Endothelial cell of umbilical vein (primary cell): ENCODE measurements around the gene SLC2A11. TPM values are rescaled to one million over a fixed set of nuclear protein-coding genes. Genes with fewer than 3 reads are reported as not detected.

Experiments used
- BruUV-seq: library from RNA; stranded (reverse); fragments of 400-500 nt; replicated peaks from 2 replicates; lab custom pipeline; 2021; lab: Mats Ljungman, UMichigan
- CTCF ChIA-PET: fragments of 300-600, 350-600 bp; sonication (Branson Sonifier 250); formaldehyde crosslinking; loops from one replicate; lab custom pipeline; 2021; ENCODE audit warnings: antibody characterized with exemption, inconsistent platforms; lab: Charles Lee
- POLR2A ChIA-PET: fragments of 300-600, 350-600 bp; sonication (Branson Sonifier 250); formaldehyde crosslinking; loops from one replicate; lab custom pipeline; 2021; ENCODE audit warnings: antibody characterized with exemption, inconsistent platforms; lab: Charles Lee
- DNase-seq: peaks from one replicate; pipeline ENCODE4 v3.0.0-alpha.2; 2011; ENCODE audit warnings: low read depth, low spot score
- FAIRE-seq: peaks from 2 replicates; lab custom pipeline; 2011; peaks lifted over from hg19 to GRCh38; lab: Jason Lieb, UNC
- H2AFZ ChIP-seq: 2 replicates; pipeline ENCODE4 v1.6.0; 2012; ENCODE audit warnings: low read depth, low read length, control low read depth, inconsistent platforms
- H3K27ac ChIP-seq: 2 replicates; pipeline ENCODE4 v1.5.1; 2011; ENCODE audit warnings: low read depth, mild to moderate bottlenecking, control low read depth, low read length, moderate library complexity; ENCODE audit not compliant: insufficient read depth
- H3K27me3 ChIP-seq, 2 experiments: 2 replicates each; pipeline versions ENCODE4 v1.6.0 to v1.6.1; 2011; ENCODE audit warnings: low read length in 2 of 2, mixed read lengths in 1 of 2; ENCODE audit not compliant: control insufficient read depth in 2 of 2, insufficient read depth in 2 of 2
- H3K36me3 ChIP-seq, 2 experiments: 2 replicates in 1 of 2; 3 replicates in 1 of 2; pipeline ENCODE4 v1.5.1; 2011; ENCODE audit warnings: low read length in 2 of 2, mild to moderate bottlenecking in 1 of 2, moderate library complexity in 1 of 2; ENCODE audit not compliant: control insufficient read depth in 2 of 2, insufficient read depth in 2 of 2; ENCODE audit errors: extremely low read depth in 1 of 2
- H3K4me1 ChIP-seq: 3 replicates; pipeline ENCODE4 v1.5.1; 2011; ENCODE audit warnings: mild to moderate bottlenecking, low read length; ENCODE audit not compliant: control insufficient read depth, insufficient read depth; ENCODE audit errors: extremely low read depth
- H3K4me2 ChIP-seq: 2 replicates; pipeline ENCODE4 v1.6.1; 2011; ENCODE audit warnings: low read length, control low read depth, mixed read lengths; ENCODE audit not compliant: insufficient read depth
- H3K4me3 ChIP-seq, 3 experiments: fragments of 200-600 bp in 1 of 3; sonication (generic), shearing (Covaris generic) in 1 of 3; replicated peaks in 1 of 3; 2 replicates each; pipeline ENCODE4 v1.5.1; 2011 to 2016; ENCODE audit warnings: control low read depth in 3 of 3, low read length in 3 of 3, mild to moderate bottlenecking in 2 of 3, inconsistent platforms in 1 of 3, low read depth in 1 of 3, moderate library complexity in 1 of 3; ENCODE audit not compliant: insufficient read depth in 1 of 3
- H3K79me2 ChIP-seq: 2 replicates; pipeline ENCODE4 v1.6.0; 2012; ENCODE audit warnings: low read length, inconsistent platforms; ENCODE audit not compliant: control insufficient read depth, insufficient read depth
- H3K9ac ChIP-seq: replicated peaks from 2 replicates; pipeline ENCODE3; 2011; ENCODE audit warnings: low read length, control low read depth; ENCODE audit not compliant: insufficient read depth; ENCODE audit errors: extremely low read depth
- H3K9me1 ChIP-seq: replicated peaks from 3 replicates; pipeline ENCODE4 v1.6.0; 2011; ENCODE audit warnings: mild to moderate bottlenecking, low read length; ENCODE audit not compliant: control insufficient read depth, insufficient read depth; ENCODE audit errors: extremely low read depth
- H3K9me3 ChIP-seq: replicated peaks from 2 replicates; pipeline ENCODE4 v1.5.1; 2012; ENCODE audit warnings: low read length, inconsistent platforms; ENCODE audit not compliant: control insufficient read depth, insufficient read depth
- H4K20me1 ChIP-seq: replicated peaks from 2 replicates; pipeline ENCODE3; 2011; ENCODE audit warnings: mild to moderate bottlenecking, low read length; ENCODE audit not compliant: control insufficient read depth, insufficient read depth; ENCODE audit errors: extremely low read depth
- EZH2 ChIP-seq: IDR thresholded peaks from 2 replicates; pipeline ENCODE4 v1.6.1; 2012; ENCODE audit warnings: borderline replicate concordance, low read depth, mild to moderate bottlenecking, moderate library complexity, low read length, inconsistent platforms; ENCODE audit not compliant: severe bottlenecking
- FOS ChIP-seq: IDR thresholded peaks from 2 replicates; pipeline ENCODE4 v1.6.1; 2011; ENCODE audit warnings: mild to moderate bottlenecking, low read length, moderate library complexity, borderline replicate concordance; ENCODE audit not compliant: insufficient read depth
- GATA2 ChIP-seq: IDR thresholded peaks from 2 replicates; pipeline ENCODE4 v1.7.0; 2011; ENCODE audit warnings: low read depth, mild to moderate bottlenecking, moderate library complexity, mixed read lengths, low read length; ENCODE audit not compliant: insufficient read length, insufficient read depth
- JUN ChIP-seq: IDR thresholded peaks from 2 replicates; pipeline ENCODE4 v1.6.1; 2011; ENCODE audit warnings: borderline replicate concordance, low read depth; ENCODE audit not compliant: insufficient read length, insufficient read depth
- MYC ChIP-seq: IDR thresholded peaks from one replicate; pipeline ENCODE4 v1.6.1; 2011; ENCODE audit warnings: mild to moderate bottlenecking, low read depth, low read length
- POLR2A ChIP-seq: IDR thresholded peaks from 2 replicates; pipeline ENCODE4 v1.6.1; 2012; ENCODE audit warnings: low read depth, mild to moderate bottlenecking, control low read depth, low read length
- POLR2AphosphoS5 ChIP-seq: IDR thresholded peaks from 2 replicates; pipeline ENCODE4 v1.6.1; 2012; ENCODE audit warnings: low read depth, mild to moderate bottlenecking, control low read depth, low read length, moderate library complexity; ENCODE audit not compliant: insufficient read depth
- dilution Hi-C: fragments of 300-500 bp; cut with MboI; formaldehyde crosslinking; loops from one replicate; pipeline ENCODE4 v1.15.0; 2019; ENCODE audit warnings: low sequenced_read_pairs; ENCODE audit not compliant: extremely low pct_ligation_motif_present
- intact Hi-C: fragments of 100-400 bp; cut with micrococcal nuclease; formaldehyde crosslinking; loops from one replicate; pipeline ENCODE4 v1.10.0; 2022
- polyA plus RNA-seq, 4 experiments: library from polyadenylated mRNA; depleted of rRNA in 3 of 4; stranded (reverse) in 3 of 4; unstranded in 1 of 4; fragments of >200 nt; gene quantifications; 2 replicates each; pipeline versions ENCODE4 v1.2.1 to v1.2.3, GENCODE V29; 2011 to 2012; ENCODE audit warnings: missing spikeins in 1 of 4
- total RNA-seq: library from RNA; stranded (reverse); gene quantifications from 2 replicates; pipeline ENCODE4 v1.2.3, GENCODE V29; 2021
- TF ChIP-seq, protein P1 (sequence below), 2 donors: IDR thresholded peaks; 1 replicate in 1 of 2; 2 replicates in 1 of 2; pipeline ENCODE4 v1.5.1; 2011; ENCODE audit warnings: low read length in 2 of 2, mild to moderate bottlenecking in 2 of 2, moderate library complexity in 2 of 2, control low read depth in 1 of 2, inconsistent platforms in 1 of 2, low read depth in 1 of 2; ENCODE audit not compliant: insufficient read depth in 1 of 2; ENCODE audit errors: extremely low read depth in 1 of 2
- TF ChIP-seq, protein P2 (sequence below): IDR thresholded peaks from 2 replicates; pipeline ENCODE4 v1.6.1; 2011; ENCODE audit not compliant: insufficient read depth, insufficient read length

Gene SLC2A11
- total and polyA plus RNA-seq, 2 donors (not counting 3 experiments of a cell fraction or from before 2014, with no cell fraction given): 4.2 to 4.6 TPM

DNA sequence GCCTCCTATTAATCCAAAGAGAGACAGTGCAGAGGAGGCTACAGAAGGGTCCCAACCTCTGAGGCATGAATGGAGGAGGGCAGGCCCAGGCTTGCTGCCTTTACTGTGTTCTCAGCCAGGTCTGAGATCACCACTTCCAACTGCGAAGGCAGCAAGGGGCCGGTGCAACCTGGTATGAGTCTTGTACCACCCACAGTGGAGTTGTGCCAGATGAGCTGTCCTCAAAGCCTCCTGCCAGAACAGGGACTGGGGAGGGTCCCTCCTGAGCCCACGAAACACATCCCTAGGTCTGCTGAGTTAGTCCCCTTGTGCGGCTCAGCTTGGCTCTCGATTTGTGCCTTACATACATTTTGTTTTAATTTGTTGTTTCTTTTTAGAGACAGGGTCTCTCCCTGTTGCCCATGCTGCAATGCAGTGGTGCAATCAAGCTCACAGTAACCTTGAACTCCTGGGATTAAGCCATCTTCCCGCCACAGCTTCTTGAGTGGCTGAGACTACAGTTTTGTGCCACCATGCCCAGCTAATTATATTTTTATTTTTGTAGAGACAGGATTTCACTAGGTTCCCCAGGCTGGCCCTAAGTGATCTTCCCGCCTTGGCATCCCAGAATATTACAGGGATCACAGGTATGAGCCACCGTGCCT is 45.8 kb downstream of the SLC2A11 start:
- no peak overlapping the region for H3K4me2 ChIP-seq
- H3K4me3 ChIP-seq: no peak overlapping the region
- BruUV-seq: no TSS peak
- no peaks in the 10 kb centered on the region for H3K36me3 ChIP-seq
- intact Hi-C loops (no loop called here), dilution Hi-C loops (no loop called here)
- H4K20me1 ChIP-seq: no peaks in the 10 kb centered on the region
- no peak overlapping the region for H2AFZ ChIP-seq
- no peaks in the 10 kb centered on the region for H3K9me3 ChIP-seq
- H3K27ac ChIP-seq: no peak overlapping the region
- no peaks in the 10 kb centered on the region for H3K79me2 ChIP-seq
- FAIRE-seq: no peak
- no peak overlapping the region for H3K9ac ChIP-seq
- ChIA-PET CTCF (interaction anchor here (1.0 kb wide), 1 partner anchor 9 kb away, joined by 6 read pairs; the partner anchor contains the start of gene MIF), POLR2A (no interaction called here)
- H3K9me1 ChIP-seq: no peaks in the 10 kb centered on the region
- TF ChIP-seq GATA2 (no peak), MYC (no peak), JUN (no peak), FOS (no peak), EZH2 (no peak), POLR2AphosphoS5 (no peak), POLR2A (no peak)
- TF ChIP-seq, protein P1, sequence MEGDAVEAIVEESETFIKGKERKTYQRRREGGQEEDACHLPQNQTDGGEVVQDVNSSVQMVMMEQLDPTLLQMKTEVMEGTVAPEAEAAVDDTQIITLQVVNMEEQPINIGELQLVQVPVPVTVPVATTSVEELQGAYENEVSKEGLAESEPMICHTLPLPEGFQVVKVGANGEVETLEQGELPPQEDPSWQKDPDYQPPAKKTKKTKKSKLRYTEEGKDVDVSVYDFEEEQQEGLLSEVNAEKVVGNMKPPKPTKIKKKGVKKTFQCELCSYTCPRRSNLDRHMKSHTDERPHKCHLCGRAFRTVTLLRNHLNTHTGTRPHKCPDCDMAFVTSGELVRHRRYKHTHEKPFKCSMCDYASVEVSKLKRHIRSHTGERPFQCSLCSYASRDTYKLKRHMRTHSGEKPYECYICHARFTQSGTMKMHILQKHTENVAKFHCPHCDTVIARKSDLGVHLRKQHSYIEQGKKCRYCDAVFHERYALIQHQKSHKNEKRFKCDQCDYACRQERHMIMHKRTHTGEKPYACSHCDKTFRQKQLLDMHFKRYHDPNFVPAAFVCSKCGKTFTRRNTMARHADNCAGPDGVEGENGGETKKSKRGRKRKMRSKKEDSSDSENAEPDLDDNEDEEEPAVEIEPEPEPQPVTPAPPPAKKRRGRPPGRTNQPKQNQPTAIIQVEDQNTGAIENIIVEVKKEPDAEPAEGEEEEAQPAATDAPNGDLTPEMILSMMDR (IDR thresholded peaks at IDR 0.05; ENCODE audit: extremely low read depth in 1 of 2, insufficient read depth in 1 of 2, low read depth in 1 of 2, low read length in 2 of 2): no peak
- TF ChIP-seq, protein P2, sequence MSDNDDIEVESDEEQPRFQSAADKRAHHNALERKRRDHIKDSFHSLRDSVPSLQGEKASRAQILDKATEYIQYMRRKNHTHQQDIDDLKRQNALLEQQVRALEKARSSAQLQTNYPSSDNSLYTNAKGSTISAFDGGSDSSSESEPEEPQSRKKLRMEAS: no peak
- peaks cover 3% of the 10 kb centered on the region in 2 experiments for H3K27me3 ChIP-seq
- H3K4me1 ChIP-seq: no peaks in the 10 kb centered on the region
- DNase-seq: no peak
